Choroid plexus epithelial cell (primary cell): ENCODE results near the gene KLF3.

Experiments used
- DNase-seq: peaks from one replicate; pipeline ENCODE4 v3.0.0-alpha.2; 2010; ENCODE audit warnings: low read depth
- H3K4me3 ChIP-seq: 2 replicates; pipeline ENCODE4 v1.5.1; 2011; ENCODE audit warnings: low read depth, mild to moderate bottlenecking, control low read depth, low read length, moderate library complexity
- TF ChIP-seq, protein P1 (sequence below): conservative IDR thresholded peaks from 2 replicates; pipeline ENCODE4 v1.5.1; 2011; ENCODE audit warnings: low read depth, mild to moderate bottlenecking, control low read depth, inconsistent platforms, low read length, moderate library complexity

The KLF3 gene

DNA sequence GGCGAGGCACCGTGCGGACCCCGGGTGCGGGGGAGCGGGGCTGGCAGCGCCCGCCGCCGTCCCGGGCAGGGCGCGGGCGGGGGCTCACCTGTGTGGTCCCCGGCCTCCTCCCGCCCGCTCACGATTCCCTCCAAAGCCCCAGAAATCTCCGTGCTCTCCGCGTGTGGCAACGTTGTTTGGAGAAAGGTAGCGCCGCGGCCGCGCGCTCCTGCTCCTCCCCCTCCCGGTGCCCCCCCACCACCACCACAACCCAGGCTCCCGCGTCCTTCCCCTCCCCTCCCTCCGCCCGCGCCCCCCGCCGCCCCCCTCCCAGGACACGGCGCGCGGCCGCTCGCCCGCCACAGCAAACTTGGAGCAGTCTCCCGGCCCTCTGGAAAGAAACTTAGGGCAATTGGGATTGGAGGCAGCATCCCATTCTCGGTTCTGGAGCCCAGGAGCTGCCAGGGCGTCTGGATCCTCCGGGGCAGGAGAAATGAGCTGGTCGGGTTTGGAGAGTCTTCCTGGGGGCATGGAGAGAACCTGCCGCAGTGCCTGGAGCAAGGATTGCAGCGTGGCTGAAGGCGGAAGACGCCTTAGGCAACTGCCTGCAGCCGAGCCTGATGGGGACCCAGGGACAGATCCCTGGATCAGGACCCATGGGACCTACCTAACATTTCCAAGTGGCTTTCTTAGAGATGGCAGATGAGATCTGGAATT is 855 bp downstream of the KLF3 start:
- TF ChIP-seq, protein P1, sequence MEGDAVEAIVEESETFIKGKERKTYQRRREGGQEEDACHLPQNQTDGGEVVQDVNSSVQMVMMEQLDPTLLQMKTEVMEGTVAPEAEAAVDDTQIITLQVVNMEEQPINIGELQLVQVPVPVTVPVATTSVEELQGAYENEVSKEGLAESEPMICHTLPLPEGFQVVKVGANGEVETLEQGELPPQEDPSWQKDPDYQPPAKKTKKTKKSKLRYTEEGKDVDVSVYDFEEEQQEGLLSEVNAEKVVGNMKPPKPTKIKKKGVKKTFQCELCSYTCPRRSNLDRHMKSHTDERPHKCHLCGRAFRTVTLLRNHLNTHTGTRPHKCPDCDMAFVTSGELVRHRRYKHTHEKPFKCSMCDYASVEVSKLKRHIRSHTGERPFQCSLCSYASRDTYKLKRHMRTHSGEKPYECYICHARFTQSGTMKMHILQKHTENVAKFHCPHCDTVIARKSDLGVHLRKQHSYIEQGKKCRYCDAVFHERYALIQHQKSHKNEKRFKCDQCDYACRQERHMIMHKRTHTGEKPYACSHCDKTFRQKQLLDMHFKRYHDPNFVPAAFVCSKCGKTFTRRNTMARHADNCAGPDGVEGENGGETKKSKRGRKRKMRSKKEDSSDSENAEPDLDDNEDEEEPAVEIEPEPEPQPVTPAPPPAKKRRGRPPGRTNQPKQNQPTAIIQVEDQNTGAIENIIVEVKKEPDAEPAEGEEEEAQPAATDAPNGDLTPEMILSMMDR: no peak
- H3K4me3 ChIP-seq: peak overlapping the region; percentile 84
- DNase-seq: peak; percentile 54

DNA sequence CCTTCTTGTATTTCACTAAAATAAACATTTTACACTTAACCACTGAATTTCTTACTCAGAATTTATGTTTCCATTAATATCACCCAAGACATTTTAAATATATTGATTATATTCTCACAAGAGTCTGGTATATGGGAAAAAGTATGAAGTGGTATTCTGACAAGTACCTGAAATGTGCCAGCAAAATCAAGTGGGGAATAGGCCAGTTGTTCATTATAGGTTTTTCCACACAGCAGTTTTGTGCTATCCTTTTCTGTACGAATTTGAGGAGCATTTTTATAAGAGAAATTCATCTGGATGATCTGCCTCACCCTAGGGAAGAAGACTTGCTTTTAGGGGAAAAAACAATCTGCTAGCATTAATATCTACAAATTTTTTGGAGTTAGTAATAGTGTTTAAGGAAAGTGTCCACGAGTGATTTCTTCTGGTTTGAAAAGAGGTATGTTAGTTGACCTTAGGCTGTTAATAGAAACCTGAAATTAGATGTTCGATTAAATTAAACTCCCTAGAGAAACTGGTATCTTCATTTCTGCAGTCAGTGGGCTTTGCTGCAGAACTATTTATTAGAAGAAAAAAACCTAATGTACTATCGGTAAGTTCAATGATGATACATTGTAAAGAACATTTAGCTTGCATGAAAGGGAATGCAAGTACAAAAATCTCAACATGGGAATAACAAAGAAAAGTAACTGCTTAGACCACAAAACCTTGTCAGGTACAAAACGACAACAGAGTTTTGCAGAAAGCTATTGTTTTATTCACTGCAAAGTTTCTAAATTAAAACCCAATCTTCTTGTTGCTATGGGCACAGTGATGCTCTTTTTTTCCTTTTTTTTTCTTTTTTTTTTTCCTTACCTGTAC is 1.8 kb downstream of the KLF3 start:
- peak overlapping the region; percentile 84 for H3K4me3 ChIP-seq
- no peak for DNase-seq
- TF ChIP-seq, protein P1: no peak

DNA sequence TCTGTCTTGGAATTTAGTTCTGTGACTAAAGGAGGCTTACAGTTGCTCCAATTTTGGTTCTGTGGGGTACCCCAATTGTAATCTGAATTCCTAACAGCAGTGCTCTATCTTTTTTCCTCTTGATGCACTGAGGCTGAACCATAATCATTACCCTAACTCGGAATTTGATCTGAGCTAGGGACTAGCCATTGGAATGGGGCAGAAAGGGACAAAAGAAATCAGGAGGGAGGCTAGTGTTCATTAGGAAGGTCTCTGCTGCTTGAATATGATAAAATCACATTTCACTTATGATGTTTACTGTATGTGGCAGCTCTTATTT is 2.7 kb downstream of the KLF3 start:
- TF ChIP-seq, protein P1: no peak
- no peak for DNase-seq
- peak overlapping the region; percentile 84 for H3K4me3 ChIP-seq

DNA sequence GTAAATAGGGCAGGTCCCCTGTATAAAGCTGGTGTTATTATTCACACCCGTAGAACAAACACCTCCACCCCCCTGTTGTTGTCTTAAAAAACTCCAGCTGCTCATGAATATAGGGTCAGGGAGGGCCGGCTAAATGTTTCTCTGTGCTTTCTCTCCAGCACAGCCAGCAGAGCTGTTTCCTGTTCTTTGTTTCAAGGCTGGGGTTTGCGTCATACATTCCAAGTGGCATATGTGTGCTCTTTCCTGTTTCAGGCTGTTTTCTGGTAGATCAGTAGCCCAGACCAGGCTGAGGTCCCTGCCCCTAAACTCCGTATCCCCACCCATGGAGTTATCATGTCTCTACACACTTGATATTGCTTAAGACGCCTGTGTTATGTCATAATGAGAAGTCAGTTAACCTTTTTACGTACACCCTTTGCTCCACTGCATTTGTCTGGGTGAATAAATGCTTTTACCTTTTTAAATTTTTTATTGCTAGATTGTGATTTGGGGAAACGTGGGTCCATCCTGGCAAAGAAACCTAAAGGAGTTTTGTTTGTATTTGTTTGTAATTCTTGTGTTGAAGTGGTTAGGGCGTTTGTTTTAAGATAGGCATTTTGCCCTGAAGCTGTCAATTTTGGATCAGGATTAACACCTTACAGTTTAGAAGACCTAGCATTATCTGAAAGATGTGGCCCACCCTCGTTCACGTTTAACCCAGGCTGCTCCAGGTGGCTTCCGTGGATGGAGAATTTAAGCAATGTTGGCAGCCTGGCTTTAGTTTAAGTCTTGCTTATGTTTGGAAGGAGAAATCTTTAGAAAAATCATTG is 3.3 kb downstream of the KLF3 start:
- DNase-seq: peak; percentile 99
- TF ChIP-seq, protein P1: no peak
- peak overlapping the region; percentile 84 for H3K4me3 ChIP-seq

DNA sequence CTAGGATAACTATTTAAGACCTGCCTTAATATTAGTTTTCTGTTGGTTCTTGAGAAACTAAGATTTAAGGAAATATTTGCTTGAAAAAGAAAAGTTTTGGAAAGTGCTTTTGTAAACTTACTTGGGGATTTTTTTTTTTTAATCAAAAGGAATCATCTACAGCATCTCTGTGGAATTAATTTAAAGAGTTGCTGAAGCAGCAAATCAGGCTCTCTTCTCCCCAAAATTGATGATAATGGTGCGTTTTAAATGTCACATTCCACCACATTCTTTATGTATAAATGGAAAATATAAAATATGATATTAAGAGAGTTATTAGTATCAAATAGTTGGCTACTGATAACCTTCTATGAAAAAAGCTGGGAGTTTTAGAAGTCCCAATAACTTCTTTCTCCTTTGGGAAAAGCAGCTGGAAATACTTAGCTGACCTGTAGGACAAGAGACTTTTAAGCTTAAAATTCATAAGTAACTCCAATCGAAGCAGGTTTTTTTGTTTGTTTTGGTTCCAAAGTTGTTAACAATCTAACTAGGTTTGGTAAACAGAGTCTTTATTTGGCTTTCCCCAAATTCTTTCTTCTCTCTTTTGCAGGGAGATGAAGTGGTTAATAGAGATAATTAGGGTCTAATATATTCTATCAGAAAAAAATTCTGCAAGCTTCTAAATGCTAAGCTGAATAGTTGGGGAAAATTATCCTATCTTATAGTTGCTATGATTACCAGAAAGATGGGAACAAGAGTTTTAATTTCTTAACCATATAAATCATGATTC is 4.4 kb downstream of the KLF3 start:
- TF ChIP-seq, protein P1: no peak
- DNase-seq: no peak
- no peak overlapping the region for H3K4me3 ChIP-seq

DNA sequence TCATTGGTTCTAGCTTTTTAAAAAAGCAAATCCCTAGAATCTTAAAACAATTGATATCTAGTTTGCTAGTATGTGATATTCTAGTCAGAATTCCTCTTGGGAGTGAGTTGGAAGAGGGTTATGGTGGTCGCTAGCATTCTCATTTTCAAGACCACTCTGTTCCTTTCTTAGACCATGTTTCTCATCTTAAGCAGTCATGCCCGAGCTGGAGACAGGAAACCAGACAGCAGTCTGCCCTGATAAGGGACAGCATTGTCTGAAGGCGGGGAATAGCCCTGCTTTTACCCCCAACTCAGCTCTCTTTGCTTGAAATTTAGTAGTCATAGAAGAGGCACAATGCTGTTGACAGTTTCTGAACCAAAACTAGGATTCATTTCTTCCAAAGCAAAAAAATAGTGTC is 5.2 kb downstream of the KLF3 start:
- H3K4me3 ChIP-seq: no peak overlapping the region
- TF ChIP-seq, protein P1: no peak

More for the DNA sequence above, 5.2 kb downstream of the KLF3 start:
- peak; percentile 50 for DNase-seq
